Glutamatergic neuron (in vitro differentiated cells): ENCODE measurements around the gene ZHX3. TPM values are rescaled to one million over a fixed set of nuclear protein-coding genes. Genes with fewer than 3 reads are reported as not detected.

Experiments used
- DNase-seq: peaks from one replicate; pipeline ENCODE4 v3.0.0; 2022
- H3K27ac Mint-ChIP-seq: one replicate; pipeline ENCODE4 v1.8.0; 2020; ENCODE audit warnings: mild to moderate bottlenecking, mixed read lengths, inconsistent platforms; ENCODE audit not compliant: unreplicated experiment
- H3K27me3 Mint-ChIP-seq: one replicate; pipeline ENCODE4 v1.8.0; 2020; ENCODE audit warnings: mild to moderate bottlenecking, moderate library complexity, mixed read lengths, inconsistent platforms; ENCODE audit not compliant: unreplicated experiment
- H3K36me3 Mint-ChIP-seq: one replicate; pipeline ENCODE4 v1.8.0; 2020; ENCODE audit warnings: mild to moderate bottlenecking, mixed read lengths, inconsistent platforms; ENCODE audit not compliant: unreplicated experiment
- H3K4me1 Mint-ChIP-seq: one replicate; pipeline ENCODE4 v1.8.0; 2020; ENCODE audit warnings: mild to moderate bottlenecking, low read depth, mixed read lengths, inconsistent platforms; ENCODE audit not compliant: unreplicated experiment
- H3K4me3 Mint-ChIP-seq: one replicate; pipeline ENCODE4 v1.8.0; 2020; ENCODE audit warnings: mild to moderate bottlenecking, mixed read lengths, inconsistent platforms; ENCODE audit not compliant: unreplicated experiment
- H3K9me3 Mint-ChIP-seq: one replicate; pipeline ENCODE4 v1.8.0; 2020; ENCODE audit warnings: mild to moderate bottlenecking, moderate library complexity, mixed read lengths, inconsistent platforms; ENCODE audit not compliant: unreplicated experiment
- total RNA-seq: library from RNA; stranded (reverse); fragmentation: NEBNext Ultra II Directional; extraction: Animal tissue kit (Norgen Biotek cat#: 25700); gene quantifications from one replicate; pipeline ENCODE4 v1.2.1, GENCODE V29; 2021; ENCODE audit not compliant: unreplicated experiment
- TF ChIP-seq, protein P1 (sequence below): fragments of 200-600 bp; sonication (generic); IDR thresholded peaks from one replicate; pipeline ENCODE4 v1.5.0; 2021; ENCODE audit not compliant: partially characterized antibody, unreplicated experiment

The ZHX3 gene
- total RNA-seq, 1 donor from 2014 or later: 40.5 TPM

DNA sequence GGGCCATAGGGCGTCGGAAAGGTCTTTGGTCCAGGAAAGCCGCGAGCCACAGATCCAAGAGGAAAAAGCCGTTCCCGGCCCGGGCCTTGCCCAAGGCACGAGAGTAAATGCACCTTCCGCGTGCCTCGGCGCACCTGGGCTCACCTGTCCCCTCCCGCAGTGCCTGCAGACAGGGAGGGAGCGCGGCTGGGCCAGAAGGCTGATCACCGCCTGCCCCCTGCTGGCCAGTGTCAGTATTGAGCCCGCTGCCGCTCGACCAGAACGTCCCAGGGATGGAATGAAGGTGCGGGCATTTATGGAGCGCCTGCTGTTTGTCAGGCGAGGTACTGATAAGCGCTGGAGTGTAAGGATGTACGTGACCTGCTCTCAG, 22.4 kb upstream of the ZHX3 start:
- TF ChIP-seq, protein P1, sequence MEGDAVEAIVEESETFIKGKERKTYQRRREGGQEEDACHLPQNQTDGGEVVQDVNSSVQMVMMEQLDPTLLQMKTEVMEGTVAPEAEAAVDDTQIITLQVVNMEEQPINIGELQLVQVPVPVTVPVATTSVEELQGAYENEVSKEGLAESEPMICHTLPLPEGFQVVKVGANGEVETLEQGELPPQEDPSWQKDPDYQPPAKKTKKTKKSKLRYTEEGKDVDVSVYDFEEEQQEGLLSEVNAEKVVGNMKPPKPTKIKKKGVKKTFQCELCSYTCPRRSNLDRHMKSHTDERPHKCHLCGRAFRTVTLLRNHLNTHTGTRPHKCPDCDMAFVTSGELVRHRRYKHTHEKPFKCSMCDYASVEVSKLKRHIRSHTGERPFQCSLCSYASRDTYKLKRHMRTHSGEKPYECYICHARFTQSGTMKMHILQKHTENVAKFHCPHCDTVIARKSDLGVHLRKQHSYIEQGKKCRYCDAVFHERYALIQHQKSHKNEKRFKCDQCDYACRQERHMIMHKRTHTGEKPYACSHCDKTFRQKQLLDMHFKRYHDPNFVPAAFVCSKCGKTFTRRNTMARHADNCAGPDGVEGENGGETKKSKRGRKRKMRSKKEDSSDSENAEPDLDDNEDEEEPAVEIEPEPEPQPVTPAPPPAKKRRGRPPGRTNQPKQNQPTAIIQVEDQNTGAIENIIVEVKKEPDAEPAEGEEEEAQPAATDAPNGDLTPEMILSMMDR: peak; percentile 100
- peak; percentile 88 for DNase-seq
- no peaks in the 10 kb centered on the region for H3K4me1 Mint-ChIP-seq
- H3K27me3 Mint-ChIP-seq: peaks cover 2% of the 10 kb centered on the region
- H3K36me3 Mint-ChIP-seq: no peaks in the 10 kb centered on the region
- H3K4me3 Mint-ChIP-seq: peak overlapping the region; percentile 85
- peaks cover 3% of the 10 kb centered on the region for H3K9me3 Mint-ChIP-seq
- peak overlapping the region; percentile 40 for H3K27ac Mint-ChIP-seq

DNA sequence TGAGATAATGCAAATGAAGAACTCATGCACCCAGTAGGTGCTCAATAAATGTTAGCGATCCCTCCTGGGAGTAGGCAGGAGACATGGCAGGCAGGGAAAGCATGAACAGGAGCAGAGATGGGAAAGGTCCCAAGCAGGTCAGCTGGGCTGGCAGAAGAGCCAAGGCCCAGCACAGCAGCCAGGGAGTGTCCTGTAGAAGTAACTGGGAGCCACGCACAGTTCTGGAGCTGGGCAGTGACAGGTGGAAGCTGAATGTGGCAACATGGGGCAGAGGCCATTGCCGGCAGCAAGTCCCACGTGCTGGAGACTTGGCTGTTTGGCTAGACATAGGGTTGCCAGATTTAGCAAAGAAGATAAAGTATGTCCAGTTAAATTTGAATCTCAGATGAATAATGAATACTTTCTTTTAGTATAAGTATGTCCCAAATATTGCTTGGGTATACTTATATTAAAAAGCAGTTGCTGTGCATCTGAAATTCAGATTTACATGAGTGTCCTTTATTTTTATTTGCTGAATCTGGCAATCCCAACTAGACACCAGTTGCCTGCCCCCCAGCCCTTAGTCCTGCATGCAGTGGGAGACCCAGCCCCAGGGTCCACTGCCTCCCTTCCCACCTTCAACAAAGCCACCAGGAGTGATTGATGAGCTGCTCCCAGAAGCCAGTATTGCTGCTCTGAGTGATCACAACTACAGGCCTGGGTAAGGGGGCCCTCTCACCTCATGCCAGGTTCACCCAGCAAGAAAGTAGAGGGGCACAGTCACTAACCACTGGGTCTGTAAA, 19.4 kb upstream of the ZHX3 start:
- TF ChIP-seq, protein P1: no peak
- H3K4me3 Mint-ChIP-seq: no peak overlapping the region
- no peaks in the 10 kb centered on the region for H3K9me3 Mint-ChIP-seq
- H3K36me3 Mint-ChIP-seq: no peaks in the 10 kb centered on the region
- DNase-seq: no peak
- no peaks in the 10 kb centered on the region for H3K4me1 Mint-ChIP-seq
- peaks cover 2% of the 10 kb centered on the region for H3K27me3 Mint-ChIP-seq
- no peak overlapping the region for H3K27ac Mint-ChIP-seq

DNA sequence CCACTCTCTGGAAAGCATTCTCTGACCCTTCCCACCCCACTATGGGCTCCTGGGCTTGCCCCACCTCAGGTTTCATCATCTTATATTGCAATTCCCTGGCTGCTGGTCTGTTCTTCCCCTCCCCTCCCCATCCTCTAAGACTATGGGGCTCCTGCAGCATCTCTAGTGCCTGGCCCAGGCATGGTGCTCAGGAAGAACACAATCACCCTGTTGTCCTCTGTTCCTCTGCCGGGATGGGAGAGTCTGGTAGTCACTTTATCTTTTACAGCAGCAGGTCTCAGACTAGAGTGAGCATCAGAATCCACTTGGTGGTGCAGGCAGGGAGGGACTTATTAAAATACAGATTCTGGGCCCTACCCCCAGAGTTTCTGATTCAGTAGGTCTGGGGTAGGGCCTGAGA, 18.1 kb upstream of the ZHX3 start:
- Mint-ChIP-seq H3K27ac (no peak overlapping the region), H3K27me3 (peaks cover 2% of the 10 kb centered on the region), H3K9me3 (peaks cover 1% of the 10 kb centered on the region), H3K36me3 (no peaks in the 10 kb centered on the region), H3K4me1 (no peaks in the 10 kb centered on the region), H3K4me3 (no peak overlapping the region)
- no peak for DNase-seq
- TF ChIP-seq, protein P1: no peak

DNA sequence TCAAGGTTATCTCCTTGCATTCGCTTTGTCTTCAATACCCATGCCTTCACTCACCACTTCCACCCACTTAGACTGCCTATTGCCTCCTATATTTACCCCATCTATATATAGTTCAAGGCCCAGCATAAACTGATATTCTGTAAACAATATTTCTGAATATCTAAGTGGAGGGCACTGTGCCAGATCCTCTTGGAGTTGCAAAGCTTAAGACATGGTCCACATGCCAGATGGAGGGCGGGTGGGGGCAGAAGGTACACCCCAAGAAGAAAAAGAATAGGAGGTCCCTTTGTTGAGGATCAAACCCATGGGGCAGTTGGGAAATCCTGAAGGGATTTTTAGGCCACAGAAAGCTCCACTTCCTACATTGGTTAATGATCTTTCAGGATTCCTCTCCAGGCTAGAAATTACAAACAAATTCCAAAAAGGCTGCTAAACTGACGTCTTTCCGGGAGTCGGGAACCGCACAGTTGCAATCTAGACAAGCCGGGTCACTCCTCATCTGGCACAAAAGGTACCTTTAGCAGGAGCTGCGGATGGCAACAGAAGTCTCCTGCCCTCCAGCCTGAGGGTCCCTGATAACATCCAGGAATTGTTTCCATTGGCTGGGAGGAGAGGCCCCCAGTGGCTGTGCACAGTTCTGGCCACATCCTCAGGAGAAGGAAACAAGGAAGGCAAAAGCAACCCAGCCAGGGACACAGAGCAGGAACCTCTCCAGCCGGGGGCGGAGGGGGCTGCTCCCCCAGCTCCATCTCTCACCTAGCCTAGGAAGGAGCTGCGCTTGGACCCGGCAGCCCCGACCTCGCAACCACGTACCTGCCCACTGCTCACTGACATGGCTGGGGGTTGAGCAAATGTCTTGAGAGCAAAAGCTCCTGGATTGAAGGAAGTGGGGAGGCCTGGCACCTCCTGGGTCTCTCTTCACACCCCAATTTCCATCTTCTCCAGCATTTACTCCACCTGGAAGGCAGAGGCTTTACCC, 17.2 kb upstream of the ZHX3 start:
- Mint-ChIP-seq H3K27ac (no peak overlapping the region), H3K36me3 (no peaks in the 10 kb centered on the region), H3K27me3 (peaks cover 5% of the 10 kb centered on the region), H3K4me3 (no peak overlapping the region), H3K4me1 (no peaks in the 10 kb centered on the region), H3K9me3 (peaks cover 1% of the 10 kb centered on the region)
- TF ChIP-seq, protein P1: no peak
- DNase-seq: no peak
